GM18517 (cell line): Measurements from ENCODE around the gene BEND3.
"Not testable (repeated sequence)": the region's sequence is repeated elsewhere in the genome, so short reads cannot be mapped to it uniquely, and the experiment has no call there.

ENCODE experiments used
- ATAC-seq: cut with Tn5 transposase; IDR thresholded peaks from one replicate; pipeline ENCODE4 v1.9.1; 2021; ENCODE audit warnings: mild to moderate bottlenecking, moderate library complexity; ENCODE audit not compliant: unreplicated experiment

BEND3 gene

GRCh38 chr6:107114926-107115694 is at the start of gene BEND3:
BEND3 (minus strand) TSS chr6:107115515; CDS start chr6:107099285, 16,230 bp downstream.
- ATAC-seq, result peak; percentile 15

DNA sequence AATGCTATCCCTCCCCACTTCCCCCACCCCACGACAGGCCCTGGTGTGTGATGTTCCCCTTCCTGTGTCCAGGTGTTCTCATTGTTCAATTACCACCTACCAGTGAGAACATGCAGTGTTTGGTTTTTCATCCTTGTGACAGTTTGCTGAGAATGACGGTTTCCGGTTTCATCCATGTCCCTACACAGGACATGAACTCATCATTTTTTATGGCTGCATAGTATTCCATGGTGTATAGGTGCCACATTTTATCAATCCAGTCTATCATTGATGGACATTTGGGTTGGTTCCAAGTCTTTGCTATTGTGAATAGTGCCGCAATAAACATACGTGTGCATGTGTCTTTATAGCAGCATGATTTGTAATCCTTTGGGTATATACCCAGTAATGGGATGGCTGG is 49.0 kb upstream of the BEND3 start:
- ATAC-seq, result not testable (repeated sequence)

- ATAC-seq, result no peak
Measured at GRCh38 chr6:107161521-107161920, 46.2 kb upstream of the BEND3 start.

DNA sequence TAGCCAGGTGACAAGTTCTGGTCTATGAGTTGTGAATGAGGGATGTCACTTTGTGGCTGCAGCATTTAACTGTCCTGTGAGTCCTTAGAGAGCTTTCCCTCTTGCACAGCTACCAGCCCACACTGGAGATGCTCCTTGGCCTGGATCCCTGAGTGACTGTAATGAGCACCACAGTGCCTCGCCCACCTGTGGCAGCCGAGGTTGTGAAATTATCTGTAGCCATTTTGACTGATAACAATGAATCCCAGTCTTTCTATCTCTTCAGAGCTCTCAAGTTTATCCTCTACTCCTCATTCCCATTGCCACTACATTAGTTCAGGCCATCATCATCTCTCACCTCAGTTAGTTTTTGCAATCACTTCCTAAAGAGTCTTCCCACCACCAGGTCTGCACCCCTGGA is 41.3 kb upstream of the BEND3 start:
- ATAC-seq, result no peak

DNA sequence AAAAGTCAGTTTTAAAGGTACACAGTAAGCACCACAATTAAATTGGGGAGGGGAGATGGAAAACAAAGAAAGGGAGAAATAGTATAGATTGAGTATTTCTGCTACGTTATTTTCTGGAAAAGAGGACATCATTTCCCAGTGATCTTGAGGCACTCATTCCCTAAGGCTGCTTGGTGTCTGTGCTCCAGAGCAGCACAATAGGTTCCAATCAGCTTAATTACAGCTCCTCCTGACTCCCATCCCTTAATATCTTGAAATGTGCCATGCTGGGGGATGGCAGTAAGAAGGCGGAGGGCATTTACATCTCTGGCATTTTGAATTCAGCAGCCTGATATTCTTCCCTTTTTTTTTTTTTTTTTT is 39.5 kb upstream of the BEND3 start:
- no peak for ATAC-seq

GRCh38 chr6:107154131-107154800 is 39.0 kb upstream of the BEND3 start:
- ATAC-seq, result no peak

GRCh38 chr6:107152638-107153430 is 37.5 kb upstream of the BEND3 start:
- ATAC-seq, result no peak

- ATAC-seq, result no peak
Measured at GRCh38 chr6:107144666-107145065, 29.4 kb upstream of the BEND3 start.

GRCh38 chr6:107144014-107144413 is 28.7 kb upstream of the BEND3 start:
- no peak for ATAC-seq

DNA sequence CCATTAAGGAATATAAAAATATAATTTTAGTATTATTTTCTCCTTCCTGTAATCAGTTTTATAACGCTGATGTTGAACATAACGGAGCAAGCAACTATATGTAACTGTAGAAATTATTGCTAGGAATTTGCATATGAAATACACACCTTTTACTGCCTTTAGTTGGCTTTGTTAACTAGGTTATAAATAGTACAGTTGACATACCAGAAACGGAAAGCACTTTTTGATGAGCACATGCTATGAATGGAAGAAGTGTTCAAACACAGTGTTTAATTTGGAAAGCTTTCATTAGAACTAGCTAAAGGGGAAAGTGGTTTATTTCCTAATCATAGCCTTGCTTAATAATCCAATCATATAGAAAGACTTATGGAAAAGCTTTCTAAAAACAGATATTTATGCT is 25.3 kb upstream of the BEND3 start:
- no peak for ATAC-seq

DNA sequence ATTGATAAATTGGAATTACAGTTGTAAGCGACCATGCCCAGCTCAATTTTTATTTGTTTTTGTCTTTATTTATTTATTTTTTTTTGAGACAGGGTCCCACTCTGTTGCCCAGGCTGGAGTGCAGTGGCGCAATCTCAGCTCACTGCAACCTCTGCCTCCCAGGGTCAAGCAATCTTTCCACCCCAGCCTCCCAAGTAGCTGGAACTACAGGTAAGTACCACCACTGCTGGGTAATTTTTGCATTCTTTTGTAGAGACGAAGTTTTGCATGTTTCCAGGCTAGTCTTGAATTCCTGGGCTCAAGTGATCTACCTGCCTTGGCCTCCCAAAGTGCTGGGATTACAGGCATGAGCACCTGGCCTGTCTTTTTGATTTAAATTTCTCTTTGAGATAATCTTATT is 21.0 kb upstream of the BEND3 start:
- ATAC-seq, result not testable (repeated sequence)

DNA sequence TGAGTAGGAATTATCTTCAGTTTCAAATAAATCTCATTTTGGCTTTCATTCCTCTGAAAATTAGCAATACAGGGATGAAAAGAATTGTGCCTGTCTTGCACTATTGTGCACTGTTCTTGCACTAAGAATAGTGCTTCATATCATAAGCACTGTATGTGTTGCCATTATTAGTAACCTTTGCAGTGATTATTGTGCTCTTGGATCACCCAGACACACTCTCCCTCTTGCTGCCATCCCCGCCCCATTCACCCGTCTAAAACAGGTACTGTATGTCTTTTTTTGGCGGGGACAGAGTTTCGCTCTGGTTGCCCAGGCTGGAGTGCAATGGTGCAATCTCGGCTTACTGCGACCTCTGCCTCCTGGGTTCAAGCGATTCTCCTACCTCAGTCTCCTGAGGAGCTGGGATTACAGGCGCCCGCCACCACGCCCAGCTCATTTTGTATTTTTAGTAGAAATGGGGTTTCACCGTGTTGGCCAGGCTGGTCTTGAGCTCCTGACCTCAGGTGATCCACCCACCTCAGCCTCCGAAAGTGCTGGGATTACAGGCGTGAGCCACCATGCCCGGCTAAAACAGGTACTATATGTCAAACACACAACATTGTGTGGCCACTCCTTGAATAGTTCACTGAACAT is 19.8 kb upstream of the BEND3 start:
- ATAC-seq, result not testable (repeated sequence)

DNA sequence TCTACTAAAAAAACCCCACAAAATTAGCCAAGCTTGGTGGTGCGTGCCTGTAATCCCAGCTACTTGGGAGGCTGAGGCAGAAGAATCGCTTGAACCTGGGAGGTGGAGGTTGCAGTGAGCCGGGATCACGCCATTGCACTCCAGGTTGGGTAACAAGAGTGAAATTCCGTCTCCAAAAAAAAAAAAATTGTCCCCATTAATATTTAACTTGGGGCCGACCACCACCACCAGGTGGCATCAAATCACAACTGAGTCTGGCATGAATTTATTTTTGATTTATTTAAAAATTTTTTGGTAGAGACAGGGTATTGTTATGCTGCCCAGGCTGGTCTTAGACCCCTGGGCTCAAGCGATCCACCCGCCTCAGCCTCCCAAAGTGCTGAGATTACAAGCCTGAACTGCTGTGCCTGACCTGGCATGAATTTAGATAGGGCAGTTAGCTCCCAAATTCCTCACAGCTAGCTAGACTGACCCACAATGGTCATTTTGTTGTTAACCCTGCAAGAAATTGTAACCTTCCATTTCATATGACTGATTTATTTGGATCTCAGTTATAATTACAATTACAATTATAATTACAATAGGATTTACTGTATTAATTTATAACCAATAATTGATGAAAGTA is 17.1 kb upstream of the BEND3 start:
- no peak for ATAC-seq

DNA sequence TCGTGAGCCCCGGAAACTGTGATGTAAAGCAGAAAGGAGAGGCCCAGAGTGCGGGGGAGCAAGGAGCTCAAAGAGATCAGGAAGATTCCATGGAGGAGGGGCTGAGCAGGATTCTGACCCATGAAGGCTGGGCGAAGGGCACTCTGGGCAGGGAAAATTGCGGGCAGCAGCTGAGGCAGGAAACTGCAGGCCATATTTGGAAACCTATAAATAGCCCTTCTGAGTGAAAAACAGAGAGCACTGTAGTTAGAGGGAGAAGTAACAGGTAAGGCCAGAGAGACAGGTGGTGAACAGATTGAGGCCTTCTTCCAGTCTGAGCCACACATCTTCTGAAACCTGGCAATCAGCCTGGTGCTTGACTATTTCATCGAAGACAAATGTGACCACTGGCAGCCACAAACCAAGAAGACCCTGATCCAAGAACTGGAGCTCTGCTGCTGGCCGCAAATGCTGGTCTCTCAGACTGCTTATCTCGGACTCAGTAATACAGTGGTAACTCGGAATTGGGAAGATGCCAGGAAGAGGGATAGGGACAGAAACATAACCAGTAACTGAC is 14.1 kb upstream of the BEND3 start:
- no peak for ATAC-seq

GRCh38 chr6:107128577-107128976 is 13.3 kb upstream of the BEND3 start:
- no peak for ATAC-seq

GRCh38 chr6:107128175-107128574 is 12.9 kb upstream of the BEND3 start:
- no peak for ATAC-seq

DNA sequence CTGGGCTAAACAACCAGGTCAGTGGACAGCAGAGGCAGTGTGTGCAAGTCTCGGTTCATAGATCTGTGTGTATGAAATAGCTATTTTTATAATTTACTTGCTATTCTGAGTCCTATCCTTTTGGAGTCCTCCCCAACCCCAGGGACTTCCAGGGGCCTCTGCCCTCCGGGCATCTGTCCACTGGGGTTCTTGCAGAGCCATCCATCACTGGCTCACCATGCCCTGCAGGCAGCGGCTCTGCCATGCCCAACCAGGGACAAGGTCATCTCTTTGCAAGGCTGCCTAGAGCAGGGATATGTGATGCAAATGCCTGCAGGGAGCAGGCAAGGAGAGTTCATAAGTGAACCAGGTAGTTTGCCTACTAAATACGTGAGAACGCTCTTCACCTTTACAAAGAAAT is 10.5 kb upstream of the BEND3 start:
- no peak for ATAC-seq

DNA sequence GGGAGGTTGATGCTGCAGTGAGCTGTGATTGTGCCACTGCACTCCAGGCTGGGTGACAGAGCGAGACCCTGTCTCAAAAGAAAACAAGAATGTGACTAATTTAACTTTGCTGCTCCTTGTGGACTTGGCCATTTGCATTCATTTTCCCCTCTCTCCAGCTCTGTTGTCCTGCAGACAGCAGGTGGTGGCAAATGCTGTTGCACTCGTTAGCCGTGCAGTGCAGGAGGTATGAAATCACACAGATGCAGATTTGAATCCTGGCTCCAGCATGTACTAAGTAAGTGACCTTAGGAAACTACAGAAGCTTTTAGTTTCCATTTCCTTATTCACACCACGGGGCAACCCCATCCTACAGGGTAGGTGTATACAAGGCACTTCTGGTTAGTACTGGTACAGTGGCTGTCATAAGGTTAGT is 9.6 kb upstream of the BEND3 start:
- peak; percentile 85 for ATAC-seq

- ATAC-seq, result no peak
Measured at GRCh38 chr6:107123501-107123900, 8.2 kb upstream of the BEND3 start.

DNA sequence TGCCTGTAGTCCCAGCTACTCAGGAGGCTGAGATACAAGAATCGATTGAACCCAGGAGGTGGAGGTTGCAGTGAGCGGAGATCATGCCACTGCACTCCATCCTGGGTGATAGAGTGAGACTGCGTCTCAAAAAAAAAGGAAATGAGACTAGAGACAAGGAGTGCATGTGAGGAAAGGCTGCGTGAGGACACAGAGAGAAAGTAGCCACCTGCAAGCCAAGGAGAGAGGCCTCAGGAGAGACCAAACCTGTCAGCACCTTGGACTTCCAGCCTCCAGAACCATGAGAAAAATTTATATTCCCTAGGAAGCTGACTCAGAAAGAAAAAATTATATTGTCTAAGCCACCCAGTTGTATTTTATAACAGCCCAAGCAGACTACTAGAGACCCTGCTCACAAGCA is 7.4 kb upstream of the BEND3 start:
- no peak for ATAC-seq
